ENCODE results near the gene NR0B2. TPM values are rescaled to one million over a fixed set of nuclear protein-coding genes. Genes with fewer than 3 reads are reported as not detected.
"Not testable (repeated sequence)": the region's sequence is repeated elsewhere in the genome, so short reads cannot be mapped to it uniquely, and the experiment has no call there.

Gene NR0B2
- total RNA-seq, 2 donors from 2014 or later = 0.64 to 1.8 TPM

- Histone ChIP-seq H3K9ac (ENCODE audit: low read depth in 2 of 2, low read length in 2 of 2) (no peak overlapping the region), H3K4me1 (no peaks in the 10 kb centered on the region), H3K9me3 (no peaks in the 10 kb centered on the region), H3K27me3 (no peaks in the 10 kb centered on the region), H3K4me3 (no peak overlapping the region), H3K27ac (no peak overlapping the region), H3K36me3 (no peaks in the 10 kb centered on the region)
- DNase-seq = no peak
- intact Hi-C loops (cut with DNase I) = no loop called here
- no peak for TF ChIP-seq CTCF (IDR thresholded peaks at IDR 0.05)
Measured at GRCh38 chr1:26950602-26951001, 36.8 kb upstream of the NR0B2 start.

- Histone ChIP-seq H3K4me3 (no peak overlapping the region), H3K9me3 (no peaks in the 10 kb centered on the region), H3K36me3 (no peaks in the 10 kb centered on the region), H3K27me3 (no peaks in the 10 kb centered on the region), H3K27ac (no peak overlapping the region), H3K4me1 (no peaks in the 10 kb centered on the region), H3K9ac (ENCODE audit: low read depth in 2 of 2, low read length in 2 of 2) (no peak overlapping the region)
- TF ChIP-seq CTCF (IDR thresholded peaks at IDR 0.05) = no peak
- no peak for DNase-seq
- intact Hi-C loops (cut with DNase I) = no loop called here
Measured at GRCh38 chr1:26949926-26950319, 36.1 kb upstream of the NR0B2 start.

GRCh38 chr1:26949266-26949925, 35.6 kb upstream of the NR0B2 start:
- no peaks in the 10 kb centered on the region for H3K9me3 ChIP-seq
- intact Hi-C loops (cut with DNase I) = no loop called here
- no peak overlapping the region for H3K27ac ChIP-seq
- no peaks in the 10 kb centered on the region for H3K36me3 ChIP-seq
- no peak overlapping the region for H3K9ac ChIP-seq (ENCODE audit: low read depth in 2 of 2, low read length in 2 of 2)
- H3K4me1 ChIP-seq = no peaks in the 10 kb centered on the region
- no peak for TF ChIP-seq CTCF (IDR thresholded peaks at IDR 0.05)
- H3K4me3 ChIP-seq = no peak overlapping the region
- DNase-seq = no peak
- H3K27me3 ChIP-seq = no peaks in the 10 kb centered on the region

- H3K36me3 ChIP-seq; H3K27ac ChIP-seq; H3K4me3 ChIP-seq; H3K9me3 ChIP-seq; intact Hi-C loops (cut with DNase I); H3K9ac ChIP-seq (ENCODE audit: low read depth in 2 of 2, low read length in 2 of 2); DNase-seq; H3K27me3 ChIP-seq; H3K4me1 ChIP-seq: not testable (repeated sequence)
Measured at GRCh38 chr1:26948725-26949057, 34.9 kb upstream of the NR0B2 start.

GRCh38 chr1:26946270-26946669, 32.5 kb upstream of the NR0B2 start:
- Histone ChIP-seq H3K4me1 (no peaks in the 10 kb centered on the region), H3K36me3 (peaks cover 17% of the 10 kb centered on the region), H3K27me3 (no peaks in the 10 kb centered on the region), H3K9me3 (no peaks in the 10 kb centered on the region), H3K9ac (ENCODE audit: low read depth in 2 of 2, low read length in 2 of 2) (peak overlapping the region in 1 of 2 donors; percentile 28), H3K4me3 (no peak overlapping the region), H3K27ac (peak overlapping the region; percentile 60)
- intact Hi-C loops (cut with DNase I) = no loop called here
- peak; percentile 29 for DNase-seq
- no peak for TF ChIP-seq CTCF (IDR thresholded peaks at IDR 0.05)

- intact Hi-C loops (cut with DNase I) = no loop called here
- DNase-seq = peak; percentile 87
- Histone ChIP-seq H3K4me3 (no peak overlapping the region), H3K9ac (ENCODE audit: low read depth in 2 of 2, low read length in 2 of 2) (peak overlapping the region in 1 of 2 donors; percentile 28), H3K36me3 (peaks cover 17% of the 10 kb centered on the region), H3K27ac (peak overlapping the region; percentile 60), H3K9me3 (no peaks in the 10 kb centered on the region), H3K27me3 (no peaks in the 10 kb centered on the region), H3K4me1 (no peaks in the 10 kb centered on the region)
- peak; percentile 21 for TF ChIP-seq CTCF (IDR thresholded peaks at IDR 0.05)
Measured at GRCh38 chr1:26945728-26946127, 32.0 kb upstream of the NR0B2 start.
